Glutamatergic neuron (in vitro differentiated cells): ENCODE data around the gene TNFSF8. TPM values are rescaled to one million over a fixed set of nuclear protein-coding genes. Genes with fewer than 3 reads are reported as not detected.

ENCODE experiments used
- DNase-seq: peaks from one replicate; pipeline ENCODE4 v3.0.0; 2022
- H3K27ac Mint-ChIP-seq: one replicate; pipeline ENCODE4 v1.8.0; 2020; ENCODE audit warnings: mild to moderate bottlenecking, mixed read lengths, inconsistent platforms; ENCODE audit not compliant: unreplicated experiment
- H3K27me3 Mint-ChIP-seq: one replicate; pipeline ENCODE4 v1.8.0; 2020; ENCODE audit warnings: mild to moderate bottlenecking, moderate library complexity, mixed read lengths, inconsistent platforms; ENCODE audit not compliant: unreplicated experiment
- H3K36me3 Mint-ChIP-seq: one replicate; pipeline ENCODE4 v1.8.0; 2020; ENCODE audit warnings: mild to moderate bottlenecking, mixed read lengths, inconsistent platforms; ENCODE audit not compliant: unreplicated experiment
- H3K4me1 Mint-ChIP-seq: one replicate; pipeline ENCODE4 v1.8.0; 2020; ENCODE audit warnings: mild to moderate bottlenecking, low read depth, mixed read lengths, inconsistent platforms; ENCODE audit not compliant: unreplicated experiment
- H3K4me3 Mint-ChIP-seq: one replicate; pipeline ENCODE4 v1.8.0; 2020; ENCODE audit warnings: mild to moderate bottlenecking, mixed read lengths, inconsistent platforms; ENCODE audit not compliant: unreplicated experiment
- H3K9me3 Mint-ChIP-seq: one replicate; pipeline ENCODE4 v1.8.0; 2020; ENCODE audit warnings: mild to moderate bottlenecking, moderate library complexity, mixed read lengths, inconsistent platforms; ENCODE audit not compliant: unreplicated experiment
- CTCF ChIP-seq: fragments of 200-600 bp; sonication (generic); IDR thresholded peaks from one replicate; pipeline ENCODE4 v1.5.0; 2021; ENCODE audit not compliant: partially characterized antibody, unreplicated experiment
- total RNA-seq: library from RNA; stranded (reverse); fragmentation: NEBNext Ultra II Directional; extraction: Animal tissue kit (Norgen Biotek cat#: 25700); gene quantifications from one replicate; pipeline ENCODE4 v1.2.1, GENCODE V29; 2021; ENCODE audit not compliant: unreplicated experiment

The TNFSF8 gene
- total RNA-seq, 1 donor from 2014 or later: not detected

DNA sequence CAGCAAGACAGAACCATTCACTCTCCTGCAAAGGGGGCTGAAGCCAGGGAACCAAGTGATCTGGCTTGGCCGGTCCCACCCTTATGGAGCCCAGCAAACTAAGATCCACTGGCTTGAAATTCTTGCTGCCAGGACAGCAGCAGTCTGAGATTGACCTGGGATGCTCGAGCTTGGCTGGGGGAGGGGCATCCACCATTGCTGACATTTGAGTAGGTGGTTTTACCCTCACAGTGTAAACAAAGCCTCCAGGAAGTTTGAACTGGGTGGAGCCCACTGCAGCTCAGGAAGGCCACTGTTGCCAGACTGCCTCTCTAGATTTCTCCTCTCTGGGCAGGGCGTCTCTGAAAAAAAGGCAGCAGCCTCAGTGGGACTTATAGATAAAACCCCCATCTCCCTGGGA is 60.5 kb downstream of the TNFSF8 start:
- peaks cover 1% of the 10 kb centered on the region for H3K27me3 Mint-ChIP-seq
- H3K4me3 Mint-ChIP-seq: no peak overlapping the region
- no peak for DNase-seq
- peaks cover 2% of the 10 kb centered on the region for H3K9me3 Mint-ChIP-seq
- TF ChIP-seq CTCF: no peak
- H3K27ac Mint-ChIP-seq: no peak overlapping the region
- H3K4me1 Mint-ChIP-seq: no peaks in the 10 kb centered on the region
- H3K36me3 Mint-ChIP-seq: no peaks in the 10 kb centered on the region

- Mint-ChIP-seq H3K9me3 (peaks cover 2% of the 10 kb centered on the region), H3K27me3 (peaks cover 1% of the 10 kb centered on the region), H3K4me1 (no peaks in the 10 kb centered on the region), H3K36me3 (no peaks in the 10 kb centered on the region), H3K4me3 (no peak overlapping the region), H3K27ac (no peak overlapping the region)
- DNase-seq: no peak
- no peak for TF ChIP-seq CTCF
Observed at GRCh38 chr9:114869378-114869777, 61.0 kb downstream of the TNFSF8 start.

DNA sequence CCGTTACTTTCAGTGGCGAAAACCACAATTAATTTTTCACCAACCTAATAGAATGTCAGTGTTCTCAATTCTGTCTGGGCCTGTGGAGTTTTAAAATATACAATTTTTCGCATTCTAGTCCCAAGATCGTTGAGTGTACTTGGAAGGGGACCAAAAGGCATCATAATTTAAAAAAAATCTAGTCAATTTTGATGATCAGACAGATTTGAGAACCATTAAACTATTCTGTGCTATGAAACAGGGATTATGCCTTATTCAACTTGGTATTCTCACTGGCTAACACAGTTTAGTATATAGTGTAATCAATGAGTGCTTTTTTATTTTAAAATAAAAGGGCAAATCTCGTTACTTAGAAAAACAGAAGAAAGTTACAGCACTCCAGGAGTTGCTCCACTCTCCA is 63.1 kb downstream of the TNFSF8 start:
- no peak overlapping the region for H3K27ac Mint-ChIP-seq

DNA sequence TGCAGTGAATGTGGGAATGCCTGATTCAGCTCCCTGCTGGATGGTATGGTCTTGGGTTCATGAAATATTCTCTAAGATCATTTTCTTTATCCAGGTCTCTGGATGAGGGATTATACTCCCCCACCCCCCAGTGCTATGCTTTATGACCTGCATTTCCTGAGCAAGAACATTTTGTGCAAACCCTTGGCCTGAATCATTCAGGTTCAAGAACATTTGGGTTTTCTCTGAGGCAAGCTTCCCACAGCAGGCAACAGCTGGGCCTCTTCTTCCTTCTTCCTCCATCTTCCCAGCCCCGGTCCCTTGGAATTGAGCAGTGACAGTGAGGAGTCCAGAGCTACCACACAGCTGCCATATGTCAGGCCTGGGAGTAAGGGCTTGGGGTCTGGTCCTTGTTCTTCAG is 65.9 kb downstream of the TNFSF8 start:
- TF ChIP-seq CTCF: no peak
- H3K27me3 Mint-ChIP-seq: no peaks in the 10 kb centered on the region
- H3K36me3 Mint-ChIP-seq: no peaks in the 10 kb centered on the region
- peaks cover 15% of the 10 kb centered on the region for H3K4me1 Mint-ChIP-seq
- DNase-seq: no peak
- H3K4me3 Mint-ChIP-seq: no peak overlapping the region
- H3K9me3 Mint-ChIP-seq: peaks cover 2% of the 10 kb centered on the region
- H3K27ac Mint-ChIP-seq: no peak overlapping the region

More for the DNA sequence above, 63.1 kb downstream of the TNFSF8 start:
- TF ChIP-seq CTCF: no peak
- Mint-ChIP-seq H3K27me3 (no peaks in the 10 kb centered on the region), H3K36me3 (no peaks in the 10 kb centered on the region), H3K4me3 (no peak overlapping the region), H3K9me3 (peaks cover 2% of the 10 kb centered on the region), H3K4me1 (no peaks in the 10 kb centered on the region)
- DNase-seq: no peak

DNA sequence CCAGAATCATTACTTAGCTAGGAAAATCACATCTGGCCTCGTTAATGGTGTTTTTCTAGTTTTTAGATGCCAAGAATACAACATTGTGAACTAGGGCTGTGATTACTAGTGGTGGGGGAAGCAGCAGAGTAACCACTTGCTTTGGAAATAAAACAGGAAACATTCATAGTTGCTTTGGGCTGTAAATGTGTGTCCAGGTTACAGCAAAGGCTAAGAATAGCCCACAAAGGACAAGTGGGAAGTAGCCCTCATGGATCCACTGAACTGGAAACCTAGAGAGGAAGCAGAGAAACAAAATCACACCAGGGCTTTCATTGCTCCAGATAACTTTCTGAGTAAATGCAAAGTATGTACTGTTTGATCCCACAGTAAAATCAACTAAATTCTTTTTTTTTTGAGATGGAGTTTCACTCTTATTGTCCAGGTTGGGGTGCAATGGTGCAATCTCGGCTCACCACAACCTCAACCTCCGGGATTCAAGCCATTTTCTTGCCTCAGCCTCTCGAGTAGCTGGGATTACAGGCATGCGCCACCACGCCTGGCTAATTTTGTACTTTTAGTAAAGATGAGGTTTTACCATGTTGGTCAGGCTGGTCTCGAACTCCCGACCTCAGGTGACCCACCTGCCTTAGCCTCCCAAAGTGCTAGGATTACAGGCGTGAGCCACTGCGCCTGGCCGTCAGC is 68.3 kb downstream of the TNFSF8 start:
- Mint-ChIP-seq H3K9me3 (peaks cover 4% of the 10 kb centered on the region), H3K27me3 (peaks cover 3% of the 10 kb centered on the region), H3K36me3 (no peaks in the 10 kb centered on the region), H3K4me1 (peaks cover 21% of the 10 kb centered on the region), H3K4me3 (no peak overlapping the region), H3K27ac (no peak overlapping the region)
- no peak for TF ChIP-seq CTCF
- DNase-seq: no peak
